ENCODE measurements around the gene P2RY13.

The P2RY13 gene

GRCh38 chr3:151345859-151346258, 16.5 kb upstream of the P2RY13 start:
- Mint-ChIP-seq H3K4me1 (no peaks in the 10 kb centered on the region), H3K4me3 (no peak overlapping the region), H3K27me3 (peaks cover 8% of the 10 kb centered on the region), H3K27ac (no peak overlapping the region), H3K36me3 (no peaks in the 10 kb centered on the region), H3K9me3 (no peaks in the 10 kb centered on the region)
- no peak for DNase-seq
- CTCF ChIA-PET, result no interaction called here

GRCh38 chr3:151331696-151332095, 2.3 kb upstream of the P2RY13 start:
- Mint-ChIP-seq H3K4me1 (peaks cover 7% of the 10 kb centered on the region), H3K27ac (no peak overlapping the region), H3K4me3 (no peak overlapping the region), H3K36me3 (no peaks in the 10 kb centered on the region), H3K9me3 (no peaks in the 10 kb centered on the region), H3K27me3 (peaks cover 5% of the 10 kb centered on the region)
- no peak for DNase-seq
- CTCF ChIA-PET, result interaction anchor here (1.0 to 1.4 kb wide), 2 partner anchors 137 to 164 kb away, joined by 3 read pairs; no protein-coding TSS in a partner anchor

- Mint-ChIP-seq H3K4me3 (no peak overlapping the region), H3K27me3 (peaks cover 5% of the 10 kb centered on the region), H3K4me1 (peaks cover 7% of the 10 kb centered on the region), H3K9me3 (no peaks in the 10 kb centered on the region), H3K36me3 (no peaks in the 10 kb centered on the region), H3K27ac (no peak overlapping the region)
- CTCF ChIA-PET, result interaction anchor here (1.0 kb wide), 1 partner anchor 138 kb away, joined by 3 read pairs; no protein-coding TSS in a partner anchor
- DNase-seq, result no peak
Observed at GRCh38 chr3:151330899-151331298, 1.6 kb upstream of the P2RY13 start.

- no peak for DNase-seq
- H3K36me3 Mint-ChIP-seq, result no peaks in the 10 kb centered on the region
- peaks cover 7% of the 10 kb centered on the region for H3K4me1 Mint-ChIP-seq
- CTCF ChIA-PET, result no interaction called here
- H3K9me3 Mint-ChIP-seq, result no peaks in the 10 kb centered on the region
- no peak overlapping the region for H3K4me3 Mint-ChIP-seq
- H3K27me3 Mint-ChIP-seq, result peaks cover 5% of the 10 kb centered on the region
- no peak overlapping the region for H3K27ac Mint-ChIP-seq
Observed at GRCh38 chr3:151330379-151330778, 1.0 kb upstream of the P2RY13 start.

- DNase-seq, result peak; percentile 21
- H3K36me3 Mint-ChIP-seq, result no peaks in the 10 kb centered on the region
- peaks cover 7% of the 10 kb centered on the region for H3K4me1 Mint-ChIP-seq
- CTCF ChIA-PET, result interaction anchor here (0.6 to 3.0 kb wide), 14 partner anchors 15 to 221 kb away, joined by 3 to 19 read pairs (median 4); no protein-coding TSS in a partner anchor
- no peak overlapping the region for H3K4me3 Mint-ChIP-seq
- H3K27me3 Mint-ChIP-seq, result peaks cover 8% of the 10 kb centered on the region
- H3K9me3 Mint-ChIP-seq, result no peaks in the 10 kb centered on the region
- no peak overlapping the region for H3K27ac Mint-ChIP-seq
Observed at GRCh38 chr3:151328298-151328995, 902 bp downstream of the P2RY13 start.

- peaks cover 7% of the 10 kb centered on the region for H3K4me1 Mint-ChIP-seq
- no peak for DNase-seq
- H3K36me3 Mint-ChIP-seq, result no peaks in the 10 kb centered on the region
- peaks cover 8% of the 10 kb centered on the region for H3K27me3 Mint-ChIP-seq
- H3K4me3 Mint-ChIP-seq, result no peak overlapping the region
- CTCF ChIA-PET, result interaction anchor here (0.6 to 3.0 kb wide), 18 partner anchors 11 to 221 kb away, joined by 3 to 19 read pairs (median 4); partner anchors contain the start of gene GPR87
- no peaks in the 10 kb centered on the region for H3K9me3 Mint-ChIP-seq
- no peak overlapping the region for H3K27ac Mint-ChIP-seq
Observed at GRCh38 chr3:151327571-151328198, 1.7 kb downstream of the P2RY13 start.

GRCh38 chr3:151322511-151322910, 6.8 kb downstream of the P2RY13 start:
- CTCF ChIA-PET, result interaction anchor here (1.3 kb wide), 1 partner anchor 17 kb away, joined by 3 read pairs; no protein-coding TSS in a partner anchor
- Mint-ChIP-seq H3K36me3 (no peaks in the 10 kb centered on the region), H3K27ac (no peak overlapping the region), H3K27me3 (peaks cover 4% of the 10 kb centered on the region), H3K4me1 (no peaks in the 10 kb centered on the region), H3K9me3 (no peaks in the 10 kb centered on the region), H3K4me3 (no peak overlapping the region)
- no peak for DNase-seq

GRCh38 chr3:151321526-151321925, 7.8 kb downstream of the P2RY13 start:
- peaks cover 4% of the 10 kb centered on the region for H3K27me3 Mint-ChIP-seq
- CTCF ChIA-PET, result interaction anchor here (1.3 kb wide), 1 partner anchor 16 kb away, joined by 3 read pairs; no protein-coding TSS in a partner anchor
- no peak for DNase-seq
- no peak overlapping the region for H3K27ac Mint-ChIP-seq
- no peaks in the 10 kb centered on the region for H3K9me3 Mint-ChIP-seq
- H3K4me3 Mint-ChIP-seq, result no peak overlapping the region
- H3K4me1 Mint-ChIP-seq, result peaks cover 3% of the 10 kb centered on the region
- H3K36me3 Mint-ChIP-seq, result no peaks in the 10 kb centered on the region

- CTCF ChIA-PET, result no interaction called here
- H3K4me1 Mint-ChIP-seq, result peaks cover 6% of the 10 kb centered on the region
- no peak overlapping the region for H3K4me3 Mint-ChIP-seq
- H3K36me3 Mint-ChIP-seq, result no peaks in the 10 kb centered on the region
- DNase-seq, result no peak
- no peaks in the 10 kb centered on the region for H3K9me3 Mint-ChIP-seq
- no peak overlapping the region for H3K27ac Mint-ChIP-seq
- peaks cover 4% of the 10 kb centered on the region for H3K27me3 Mint-ChIP-seq
Observed at GRCh38 chr3:151320131-151320530, 9.2 kb downstream of the P2RY13 start.

- Mint-ChIP-seq H3K4me3 (no peak overlapping the region), H3K9me3 (no peaks in the 10 kb centered on the region), H3K27me3 (peaks cover 4% of the 10 kb centered on the region), H3K4me1 (peaks cover 6% of the 10 kb centered on the region), H3K27ac (no peak overlapping the region), H3K36me3 (no peaks in the 10 kb centered on the region)
- no peak for DNase-seq
- CTCF ChIA-PET, result no interaction called here
Observed at GRCh38 chr3:151319628-151320027, 9.7 kb downstream of the P2RY13 start.

- Mint-ChIP-seq H3K9me3 (no peaks in the 10 kb centered on the region), H3K27me3 (peaks cover under 1% of the 10 kb centered on the region), H3K27ac (no peak overlapping the region), H3K36me3 (no peaks in the 10 kb centered on the region), H3K4me3 (no peak overlapping the region), H3K4me1 (peaks cover 6% of the 10 kb centered on the region)
- CTCF ChIA-PET, result no interaction called here
- DNase-seq, result no peak
Observed at GRCh38 chr3:151318991-151319390, 10.4 kb downstream of the P2RY13 start.

- CTCF ChIA-PET, result no interaction called here
Observed at GRCh38 chr3:151318313-151318712, 11.0 kb downstream of the P2RY13 start.

GRCh38 chr3:151316267-151316991, 12.9 kb downstream of the P2RY13 start, which contains the start of gene GPR87:
Gene GPR87, minus strand, starts transcription at chr3:151316820. Its CDS starts 16,720 bp downstream, at chr3:151300100.
- no peak within 1 kb of the TSS for H3K27ac Mint-ChIP-seq
- DNase-seq, result no peak
- CTCF ChIA-PET, result interaction anchor here (0.8 to 1.2 kb wide), 4 partner anchors 9 to 109 kb away, joined by 3 to 6 read pairs (median 4); no protein-coding TSS in a partner anchor
- no peaks in the 10 kb centered on the region for H3K27me3 Mint-ChIP-seq
- H3K4me1 Mint-ChIP-seq, result peaks cover 6% of the 10 kb centered on the region
- H3K9me3 Mint-ChIP-seq, result no peaks in the 10 kb centered on the region
- no peak within 1 kb of the TSS for H3K4me3 Mint-ChIP-seq
- H3K36me3 Mint-ChIP-seq, result no peaks in the 10 kb centered on the region

More at GRCh38 chr3:151318313-151318712, 11.0 kb downstream of the P2RY13 start:
- H3K36me3 Mint-ChIP-seq, result no peaks in the 10 kb centered on the region
- H3K27me3 Mint-ChIP-seq, result no peaks in the 10 kb centered on the region
- H3K27ac Mint-ChIP-seq, result no peak overlapping the region
- H3K4me1 Mint-ChIP-seq, result peaks cover 6% of the 10 kb centered on the region
- DNase-seq, result no peak
- H3K9me3 Mint-ChIP-seq, result no peaks in the 10 kb centered on the region
- no peak overlapping the region for H3K4me3 Mint-ChIP-seq

GRCh38 chr3:151315846-151316245, 13.5 kb downstream of the P2RY13 start:
- no peak overlapping the region for H3K27ac Mint-ChIP-seq
- CTCF ChIA-PET, result interaction anchor here (0.9 to 1.2 kb wide), 2 partner anchors 88 to 109 kb away, joined by 3 to 6 read pairs; no protein-coding TSS in a partner anchor
- DNase-seq, result no peak
- no peaks in the 10 kb centered on the region for H3K27me3 Mint-ChIP-seq
- no peak overlapping the region for H3K4me3 Mint-ChIP-seq
- no peaks in the 10 kb centered on the region for H3K9me3 Mint-ChIP-seq
- no peaks in the 10 kb centered on the region for H3K36me3 Mint-ChIP-seq
- peaks cover 6% of the 10 kb centered on the region for H3K4me1 Mint-ChIP-seq
